ENCODE data around the gene TLE3.

The TLE3 gene

DNA sequence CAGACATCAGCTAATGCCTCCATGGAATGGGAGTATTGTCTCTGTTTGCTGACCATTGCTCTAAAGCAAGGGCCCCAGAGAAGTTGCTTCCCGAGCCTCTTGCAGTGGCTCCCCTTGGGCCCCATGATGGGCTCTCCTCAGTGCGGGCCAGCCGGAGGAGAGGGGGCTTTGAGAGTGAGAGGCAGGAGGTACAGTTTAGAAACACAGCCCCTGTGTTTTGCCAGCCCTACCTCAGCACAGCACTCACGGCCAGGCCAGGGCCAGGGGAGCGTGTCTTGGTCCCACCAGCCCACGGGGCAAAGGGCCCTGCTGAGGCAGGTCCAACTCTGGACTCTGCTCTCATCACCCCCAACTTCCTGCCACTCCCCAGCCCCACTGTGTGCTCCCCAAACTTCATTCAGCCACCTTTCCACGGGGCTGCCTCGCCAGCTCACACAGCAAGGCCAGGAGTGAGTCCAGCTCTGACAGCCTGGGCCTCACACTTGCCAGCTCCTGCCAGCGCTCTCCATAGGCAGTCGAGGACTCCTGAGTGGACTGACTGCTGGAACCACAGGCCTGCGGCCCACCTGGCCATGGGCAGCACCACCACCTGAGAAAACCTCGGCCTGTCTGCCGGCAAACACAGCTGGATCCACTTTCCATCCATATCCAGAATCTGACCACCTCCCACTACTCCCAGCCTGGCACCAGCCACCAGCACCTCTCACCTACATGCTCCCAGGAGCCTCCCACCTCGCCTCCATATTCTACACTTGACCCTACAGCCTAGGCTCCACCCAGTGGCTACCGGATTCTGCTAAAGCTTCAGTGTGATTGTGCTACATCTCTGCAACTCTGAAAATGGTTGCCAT, 99.0 kb downstream of the TLE3 start:
- no peak for DNase-seq

- peak; percentile 9 to 68 for DNase-seq
Observed at GRCh38 chr15:69997813-69998212, 99.9 kb downstream of the TLE3 start.

Measured in NCI-H446 (cell line).